GM18508 (cell line): ENCODE measurements around the gene ANKRD33B.
A peak's percentile ranks its signal among the peaks of the same experiment; 100 is the strongest.

Experiments used
- ATAC-seq: cut with Tn5 transposase; IDR thresholded peaks from one replicate; pipeline ENCODE4 v1.9.1; 2021; ENCODE audit warnings: moderate number of reproducible peaks; ENCODE audit not compliant: insufficient read depth, unreplicated experiment

Gene ANKRD33B

GRCh38 chr5:10688651-10689171 is 124.8 kb downstream of the ANKRD33B start:
- no peak for ATAC-seq

- no peak for ATAC-seq
Observed at GRCh38 chr5:10689391-10690081, 125.7 kb downstream of the ANKRD33B start.

- no peak for ATAC-seq
Observed at GRCh38 chr5:10690460-10691440, 126.9 kb downstream of the ANKRD33B start.

GRCh38 chr5:10691826-10692785 is 128.2 kb downstream of the ANKRD33B start:
- no peak for ATAC-seq

GRCh38 chr5:10695055-10695649 is 131.3 kb downstream of the ANKRD33B start:
- ATAC-seq: no peak

GRCh38 chr5:10695759-10696543 is 132.1 kb downstream of the ANKRD33B start:
- ATAC-seq: no peak

- ATAC-seq: no peak
Observed at GRCh38 chr5:10699281-10699874, 135.5 kb downstream of the ANKRD33B start.

- peak; percentile 60 for ATAC-seq
Observed at GRCh38 chr5:10699987-10700386, 136.1 kb downstream of the ANKRD33B start.

GRCh38 chr5:10700516-10700915 is 136.6 kb downstream of the ANKRD33B start:
- no peak for ATAC-seq

GRCh38 chr5:10701567-10702039 is 137.7 kb downstream of the ANKRD33B start:
- no peak for ATAC-seq

- no peak for ATAC-seq
Observed at GRCh38 chr5:10702040-10702629, 138.3 kb downstream of the ANKRD33B start.

GRCh38 chr5:10702911-10703491 is 139.1 kb downstream of the ANKRD33B start:
- no peak for ATAC-seq

- no peak for ATAC-seq
Observed at GRCh38 chr5:10703676-10704075, 139.8 kb downstream of the ANKRD33B start.

GRCh38 chr5:10704949-10705621 is 141.2 kb downstream of the ANKRD33B start:
- no peak for ATAC-seq

GRCh38 chr5:10705747-10706146 is 141.9 kb downstream of the ANKRD33B start:
- no peak for ATAC-seq

GRCh38 chr5:10706326-10706725 is 142.5 kb downstream of the ANKRD33B start:
- ATAC-seq: no peak
